ENCODE measurements around the gene UBE2E3. TPM values are rescaled to one million over a fixed set of nuclear protein-coding genes. Genes with fewer than 3 reads are reported as not detected.

The UBE2E3 gene
- polyA plus RNA-seq, 1 experiment: 127 TPM

GRCh38 chr2:180990337-180990736 lies 9.9 kb downstream of the UBE2E3 start:
- Histone ChIP-seq H3K27ac (ENCODE audit: low read depth, low read length) (no peak overlapping the region), H3K4me3 (ENCODE audit: low read depth, low read length) (no peak overlapping the region), H3K27me3 (ENCODE audit: control insufficient read depth, insufficient read depth, low read length) (no peaks in the 10 kb centered on the region), H3K9me3 (ENCODE audit: control insufficient read depth, insufficient read depth, low read length) (no peaks in the 10 kb centered on the region)
- DNase-seq (ENCODE audit: low read depth, low spot score): no peak
- no peak for TF ChIP-seq CTCF (IDR thresholded peaks at IDR 0.05; ENCODE audit: low read depth, low read length)
- ChIA-PET CTCF (interaction anchor here (1.2 to 2.2 kb wide), 2 partner anchors 10 to 69 kb away, joined by 3 to 10 read pairs; partner anchors contain the start of gene UBE2E3), POLR2A (interaction anchor here (0.6 kb wide), 1 partner anchor 80 kb away, joined by 3 read pairs; no protein-coding TSS in a partner anchor)

- DNase-seq (ENCODE audit: low read depth, low spot score): no peak
- TF ChIP-seq CTCF (IDR thresholded peaks at IDR 0.05; ENCODE audit: low read depth, low read length): no peak
- Histone ChIP-seq H3K27ac (ENCODE audit: low read depth, low read length) (no peak overlapping the region), H3K9me3 (ENCODE audit: control insufficient read depth, insufficient read depth, low read length) (no peaks in the 10 kb centered on the region), H3K4me3 (ENCODE audit: low read depth, low read length) (no peak overlapping the region), H3K27me3 (ENCODE audit: control insufficient read depth, insufficient read depth, low read length) (no peaks in the 10 kb centered on the region)
- CTCF ChIA-PET: interaction anchor here (1.2 kb wide), 1 partner anchor 68 kb away, joined by 3 read pairs; no protein-coding TSS in a partner anchor
- POLR2A ChIA-PET: interaction anchor here (0.6 kb wide), 1 partner anchor 79 kb away, joined by 3 read pairs; no protein-coding TSS in a partner anchor
These were observed 10.4 kb downstream of the UBE2E3 start for GRCh38 chr2:180990794-180991193.

GRCh38 chr2:180991361-180991760 lies 11.0 kb downstream of the UBE2E3 start:
- no peak overlapping the region for H3K27ac ChIP-seq (ENCODE audit: low read depth, low read length)
- ChIA-PET POLR2A (no interaction called here), CTCF (interaction anchor here (1.4 to 1.7 kb wide), 2 partner anchors 10 to 27 kb away, joined by 3 to 6 read pairs; partner anchors contain the start of gene UBE2E3)
- H3K4me3 ChIP-seq (ENCODE audit: low read depth, low read length): no peak overlapping the region
- no peak for DNase-seq (ENCODE audit: low read depth, low spot score)
- H3K9me3 ChIP-seq (ENCODE audit: control insufficient read depth, insufficient read depth, low read length): no peaks in the 10 kb centered on the region
- TF ChIP-seq CTCF (IDR thresholded peaks at IDR 0.05; ENCODE audit: low read depth, low read length): no peak
- H3K27me3 ChIP-seq (ENCODE audit: control insufficient read depth, insufficient read depth, low read length): no peaks in the 10 kb centered on the region

- no peaks in the 10 kb centered on the region for H3K27me3 ChIP-seq (ENCODE audit: control insufficient read depth, insufficient read depth, low read length)
- CTCF ChIA-PET: interaction anchor here (1.4 to 1.7 kb wide), 2 partner anchors 11 to 26 kb away, joined by 3 to 6 read pairs; partner anchors contain the start of gene UBE2E3
- POLR2A ChIA-PET: no interaction called here
These were observed 11.4 kb downstream of the UBE2E3 start for GRCh38 chr2:180991820-180992219.

More at GRCh38 chr2:180991820-180992219, 11.4 kb downstream of the UBE2E3 start:
- TF ChIP-seq CTCF (IDR thresholded peaks at IDR 0.05; ENCODE audit: low read depth, low read length): no peak
- no peak for DNase-seq (ENCODE audit: low read depth, low spot score)
- Histone ChIP-seq H3K27ac (ENCODE audit: low read depth, low read length) (no peak overlapping the region), H3K4me3 (ENCODE audit: low read depth, low read length) (no peak overlapping the region), H3K9me3 (ENCODE audit: control insufficient read depth, insufficient read depth, low read length) (no peaks in the 10 kb centered on the region)

All from AG04450 (cell line).